Left lung (tissue), 10 donors: ENCODE results near the gene WFDC2. TPM values are rescaled to one million over a fixed set of nuclear protein-coding genes. Genes with fewer than 3 reads are reported as not detected.

Experiments
- ATAC-seq: fragments of 200-7000 bp; cut with Tn5 transposase; one replicate; pipeline ENCODE4 v1.9.1; 2020; ENCODE audit warnings: moderate library complexity
- DNase-seq, 4 donors: peaks; one replicate each; pipeline ENCODE4 v3.0.0-alpha.2; 2013 to 2020
- H3K27ac ChIP-seq, 2 donors: fragments of 200-600 bp; sonication (generic) in 1 of 2; one replicate each; pipeline versions ENCODE4 v1.5.0 to v1.8.0; 2020 to 2021
- H3K27me3 ChIP-seq, 2 donors: fragments of 200-600 bp; sonication (generic) in 1 of 2; one replicate each; pipeline versions ENCODE4 v1.5.0 to v1.8.0; 2020 to 2021
- H3K36me3 ChIP-seq, 2 donors: fragments of 200-600 bp; sonication (generic) in 1 of 2; one replicate each; pipeline versions ENCODE4 v1.5.0 to v1.8.0; 2020 to 2021
- H3K4me1 ChIP-seq, 2 donors: fragments of 200-600 bp; one replicate each; pipeline ENCODE4 v1.8.0; 2021
- H3K4me3 ChIP-seq, 2 donors: fragments of 200-600 bp; sonication (generic) in 1 of 2; one replicate each; pipeline versions ENCODE4 v1.5.0 to v1.8.0; 2020 to 2021; ENCODE audit warnings: mild to moderate bottlenecking in 1 of 2
- H3K9me3 ChIP-seq, 2 donors: fragments of 200-600 bp; sonication (generic) in 1 of 2; one replicate each; pipeline versions ENCODE4 v1.5.0 to v1.8.0; 2020 to 2021
- CTCF ChIP-seq, 2 donors: fragments of 200-600 bp; sonication (generic) in 1 of 2; IDR thresholded peaks; one replicate each; pipeline versions ENCODE4 v1.5.0 to v1.8.0; 2021; ENCODE audit warnings: antibody characterized with exemption in 2 of 2
- intact Hi-C, 2 donors: fragments of 100-400 bp; cut with DNase I; formaldehyde crosslinking; loops; one replicate each; pipeline versions ENCODE4 v1.11.2 to v1.14.2; 2022
- polyA plus RNA-seq, 6 donors: library from polyadenylated mRNA; unstranded; fragments of 120-200 nt; gene quantifications; one replicate each; pipeline ENCODE4 v1.2.1, GENCODE V29; 2013; ENCODE audit not compliant: insufficient read length in 6 of 6
- total RNA-seq, 2 donors: library from RNA; stranded (reverse); fragmentation: NEBNext Ultra II Directional; extraction: Animal tissue kit (Norgen Biotek cat#: 25700); gene quantifications; one replicate each; pipeline ENCODE4 v1.2.1, GENCODE V29; 2021
- donor health status: DM: no; HTN: yes; CAD: no.
- donor health status: DM: no; HTN: no; CAD: no.

WFDC2 gene
- total and polyA plus RNA-seq, 8 donors, result 28.7 to 258 (median 37.2) TPM

- intact Hi-C loops, result no loop called here
- Histone ChIP-seq H3K4me3 (no peak overlapping the region), H3K27me3 (peaks cover 0 to 34% of the 10 kb centered on the region in 2 donors), H3K9me3 (no peaks in the 10 kb centered on the region), H3K4me1 (no peaks in the 10 kb centered on the region), H3K36me3 (no peaks in the 10 kb centered on the region), H3K27ac (no peak overlapping the region)
- no peak for TF ChIP-seq CTCF (IDR thresholded peaks at IDR 0.05)
- ATAC-seq, result no peak
- DNase-seq, result no peak
Observed at GRCh38 chr20:45506398-45506797, 36.8 kb downstream of the WFDC2 start.

DNA sequence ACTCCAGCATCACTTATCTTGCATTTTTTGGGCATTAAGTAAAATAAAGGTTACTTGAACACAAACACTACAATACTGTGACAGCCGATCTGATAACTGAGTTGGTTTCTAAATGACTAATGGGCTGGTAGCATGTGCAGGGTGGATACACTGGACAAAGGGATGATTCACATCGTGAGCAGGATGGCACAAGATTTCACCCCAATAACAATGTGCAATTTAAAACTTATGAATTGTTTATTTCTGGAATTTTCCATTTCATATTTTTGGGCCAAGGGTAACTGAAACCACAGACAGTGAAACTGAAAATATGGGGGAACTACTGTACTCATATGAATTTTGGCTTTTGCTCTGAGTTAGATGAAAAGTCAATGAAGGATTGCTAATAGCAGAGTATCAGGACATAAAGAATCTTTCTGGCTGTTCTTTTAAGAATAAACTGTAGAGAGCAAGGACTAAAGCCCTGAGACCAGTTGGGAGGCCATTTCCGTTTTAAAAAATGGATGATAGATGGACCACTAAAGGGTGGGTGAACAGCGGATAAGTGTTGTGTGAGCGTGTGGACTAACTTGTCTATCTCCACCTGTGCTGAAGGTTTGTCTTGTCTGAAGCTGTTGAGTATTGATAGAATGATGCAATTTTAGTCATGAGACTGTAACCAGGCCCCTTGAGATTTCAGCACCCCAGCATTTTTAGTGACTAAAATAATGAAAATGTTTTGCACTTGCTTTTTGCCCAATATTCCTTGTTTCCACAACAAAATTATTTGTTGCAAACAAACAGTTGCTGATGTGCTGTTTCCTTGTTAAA lies 37.7 kb downstream of the WFDC2 start:
- no peak overlapping the region for H3K4me3 ChIP-seq
- H3K27me3 ChIP-seq, result peaks cover 0 to 30% of the 10 kb centered on the region in 2 donors
- no peaks in the 10 kb centered on the region for H3K9me3 ChIP-seq
- no peaks in the 10 kb centered on the region for H3K4me1 ChIP-seq
- intact Hi-C loops, result no loop called here
- ATAC-seq, result no peak
- DNase-seq, result no peak
- no peaks in the 10 kb centered on the region for H3K36me3 ChIP-seq
- no peak overlapping the region for H3K27ac ChIP-seq
- no peak for TF ChIP-seq CTCF (IDR thresholded peaks at IDR 0.05)

GRCh38 chr20:45508068-45508886 lies 38.7 kb downstream of the WFDC2 start:
- no peak for TF ChIP-seq CTCF (IDR thresholded peaks at IDR 0.05)
- ATAC-seq (no peak), DNase-seq (no peak)
- Histone ChIP-seq H3K27me3 (peaks cover 0 to 25% of the 10 kb centered on the region in 2 donors), H3K27ac (no peak overlapping the region), H3K36me3 (no peaks in the 10 kb centered on the region), H3K9me3 (no peaks in the 10 kb centered on the region), H3K4me1 (no peaks in the 10 kb centered on the region), H3K4me3 (no peak overlapping the region)
- intact Hi-C loops, result no loop called here

GRCh38 chr20:45509091-45509490 lies 39.5 kb downstream of the WFDC2 start:
- DNase-seq (no peak), ATAC-seq (no peak)
- H3K27ac ChIP-seq, result no peak overlapping the region
- H3K4me3 ChIP-seq, result no peak overlapping the region
- H3K4me1 ChIP-seq, result no peaks in the 10 kb centered on the region
- no peak for TF ChIP-seq CTCF (IDR thresholded peaks at IDR 0.05)
- intact Hi-C loops, result no loop called here
- H3K9me3 ChIP-seq, result no peaks in the 10 kb centered on the region
- H3K27me3 ChIP-seq, result peaks cover 0 to 16% of the 10 kb centered on the region in 2 donors
- H3K36me3 ChIP-seq, result no peaks in the 10 kb centered on the region

DNA sequence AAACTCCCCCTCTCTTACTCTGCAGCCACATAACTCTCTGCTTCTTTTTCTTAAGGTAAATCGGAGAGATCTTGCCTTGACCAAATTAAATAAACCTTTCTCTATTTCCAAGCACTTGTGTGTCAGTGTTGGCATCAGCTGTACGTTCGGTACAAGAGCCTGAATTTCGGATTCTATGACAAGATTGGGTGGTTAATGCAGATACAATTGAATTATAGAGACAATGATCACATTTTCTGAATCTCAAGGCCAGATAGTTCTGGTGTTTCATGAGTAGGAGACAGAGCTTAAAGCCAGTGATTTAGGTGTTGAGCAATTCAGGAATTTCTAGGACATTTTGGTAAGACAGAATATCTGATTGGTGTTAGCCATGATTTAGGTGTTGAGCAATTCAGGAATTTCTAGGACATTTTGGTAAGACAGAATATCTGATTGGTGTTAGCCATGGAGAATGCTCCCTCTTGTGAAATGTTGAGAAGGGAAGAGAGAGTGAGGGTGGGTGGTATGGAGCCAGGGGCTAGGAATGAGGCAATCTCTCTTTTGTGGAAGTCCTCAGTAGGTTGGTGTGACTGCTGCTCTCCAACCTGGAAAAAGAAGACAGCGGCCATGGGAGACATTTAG lies 40.8 kb downstream of the WFDC2 start:
- Histone ChIP-seq H3K4me3 (no peak overlapping the region), H3K4me1 (no peaks in the 10 kb centered on the region), H3K27me3 (peaks cover 0 to 7% of the 10 kb centered on the region in 2 donors), H3K36me3 (no peaks in the 10 kb centered on the region), H3K27ac (no peak overlapping the region), H3K9me3 (no peaks in the 10 kb centered on the region)
- ATAC-seq (no peak), DNase-seq (no peak)
- TF ChIP-seq CTCF (IDR thresholded peaks at IDR 0.05), result no peak
- intact Hi-C loops, result no loop called here
